Erythroblast (primary cell): ENCODE results near the gene FCHO1.

Experiments used
- GATA1 ChIP-seq: IDR thresholded peaks from 2 replicates; pipeline ENCODE4 v1.6.1; 2011; ENCODE audit warnings: low read depth, mild to moderate bottlenecking, control low read depth, low read length, moderate library complexity
- POLR2A ChIP-seq: IDR thresholded peaks from 2 replicates; pipeline ENCODE4 v1.6.1; 2011; ENCODE audit warnings: mild to moderate bottlenecking, low read length

DNA sequence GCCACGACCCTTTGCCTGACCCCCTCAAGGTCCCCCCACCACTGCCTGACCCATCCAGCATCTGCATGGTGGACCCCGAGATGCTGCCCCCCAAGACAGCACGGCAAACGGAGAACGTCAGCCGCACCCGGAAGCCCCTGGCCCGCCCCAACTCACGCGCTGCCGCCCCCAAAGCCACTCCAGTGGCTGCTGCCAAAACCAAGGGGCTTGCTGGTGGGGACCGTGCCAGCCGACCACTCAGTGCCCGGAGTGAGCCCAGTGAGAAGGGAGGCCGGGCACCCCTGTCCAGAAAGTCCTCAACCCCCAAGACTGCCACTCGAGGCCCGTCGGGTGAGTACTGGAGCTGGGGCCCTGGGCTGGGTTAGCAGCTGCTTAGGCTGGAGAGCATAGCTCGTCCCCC is 23.4 kb upstream of the FCHO1 start:
- no peak for TF ChIP-seq POLR2A
- TF ChIP-seq GATA1, result no peak
